Testis (tissue), 2 donors: Measurements from ENCODE around the gene IPMK.

ENCODE experiments used
- POLR2A ChIP-seq: fragments of 450-650 bp; IDR thresholded peaks from one replicate; pipeline ENCODE4 v1.6.1; 2017; ENCODE audit warnings: antibody characterized with exemption, mild to moderate bottlenecking, moderate library complexity
- TF ChIP-seq, protein P1 (sequence below), 3 experiments: fragments of 450-650 bp in 2 of 3; fragments of 200-600 bp in 1 of 3; sonication (generic) in 1 of 3; IDR thresholded peaks; one replicate each; pipeline ENCODE4 v1.5.1; 2016 to 2019; ENCODE audit warnings: antibody characterized with exemption in 3 of 3, mild to moderate bottlenecking in 2 of 3, moderate library complexity in 1 of 3

DNA sequence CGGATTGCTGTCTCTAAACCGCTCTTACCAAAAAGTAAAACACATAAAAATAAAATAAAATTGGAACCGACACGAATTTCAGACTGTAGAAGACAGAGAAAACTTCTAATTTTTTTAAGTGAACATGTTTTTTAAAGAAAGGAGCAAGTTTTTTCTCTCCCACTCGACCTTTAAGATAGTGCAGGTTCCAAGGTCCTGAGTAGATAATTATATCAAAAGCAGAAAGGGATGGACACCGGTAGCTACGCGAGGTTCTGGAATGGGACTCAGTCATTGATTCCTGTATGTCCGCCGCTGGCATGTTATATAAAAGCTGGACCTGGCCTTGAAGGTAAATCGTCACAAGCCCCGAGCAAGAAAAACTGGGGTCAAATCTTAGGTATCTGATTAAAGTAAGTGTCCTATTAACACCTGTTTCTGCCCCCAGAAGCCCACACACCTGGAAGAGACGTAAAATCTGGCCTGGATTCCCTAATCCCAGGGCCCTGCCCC, 806 bp upstream of the IPMK start:
- TF ChIP-seq, protein P1, sequence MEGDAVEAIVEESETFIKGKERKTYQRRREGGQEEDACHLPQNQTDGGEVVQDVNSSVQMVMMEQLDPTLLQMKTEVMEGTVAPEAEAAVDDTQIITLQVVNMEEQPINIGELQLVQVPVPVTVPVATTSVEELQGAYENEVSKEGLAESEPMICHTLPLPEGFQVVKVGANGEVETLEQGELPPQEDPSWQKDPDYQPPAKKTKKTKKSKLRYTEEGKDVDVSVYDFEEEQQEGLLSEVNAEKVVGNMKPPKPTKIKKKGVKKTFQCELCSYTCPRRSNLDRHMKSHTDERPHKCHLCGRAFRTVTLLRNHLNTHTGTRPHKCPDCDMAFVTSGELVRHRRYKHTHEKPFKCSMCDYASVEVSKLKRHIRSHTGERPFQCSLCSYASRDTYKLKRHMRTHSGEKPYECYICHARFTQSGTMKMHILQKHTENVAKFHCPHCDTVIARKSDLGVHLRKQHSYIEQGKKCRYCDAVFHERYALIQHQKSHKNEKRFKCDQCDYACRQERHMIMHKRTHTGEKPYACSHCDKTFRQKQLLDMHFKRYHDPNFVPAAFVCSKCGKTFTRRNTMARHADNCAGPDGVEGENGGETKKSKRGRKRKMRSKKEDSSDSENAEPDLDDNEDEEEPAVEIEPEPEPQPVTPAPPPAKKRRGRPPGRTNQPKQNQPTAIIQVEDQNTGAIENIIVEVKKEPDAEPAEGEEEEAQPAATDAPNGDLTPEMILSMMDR (IDR thresholded peaks at IDR 0.05): no peak
- no peak for TF ChIP-seq POLR2A
